ENCODE results near the gene FAM89B.

GRCh38 chr11:65578134-65578533 is 5.8 kb downstream of the FAM89B start:
- no peak for TF ChIP-seq CTCF (IDR thresholded peaks at IDR 0.05)
- no peak for TF ChIP-seq POLR2AphosphoS5 (IDR thresholded peaks at IDR 0.05)
- no peak for TF ChIP-seq POLR2A (IDR thresholded peaks at IDR 0.05)
- no peak for TF ChIP-seq EP300 (IDR thresholded peaks at IDR 0.05)

All from sigmoid colon (tissue), 4 donors.